Astrocyte of the cerebellum (primary cell): ENCODE data around the gene ABCC1.

Experiments used
- DNase-seq: peaks from one replicate; pipeline ENCODE4 v3.0.0-alpha.2; 2011; ENCODE audit warnings: low read depth
- H3K4me3 ChIP-seq: 2 replicates; pipeline ENCODE4 v1.5.1; 2011; ENCODE audit warnings: mild to moderate bottlenecking, low read depth, low read length, moderate library complexity
- in situ Hi-C: cut with HindIII; loops from 2 replicates; pipeline ENCODE4 v1.10.0; 2017; ENCODE audit warnings: low sequenced_read_pairs
- TF ChIP-seq, protein P1 (sequence below): IDR thresholded peaks from 2 replicates; pipeline ENCODE4 v1.5.1; 2012; ENCODE audit warnings: low read length, low read depth, moderate library complexity, mild to moderate bottlenecking; ENCODE audit errors: missing control alignments

ABCC1 gene

DNA sequence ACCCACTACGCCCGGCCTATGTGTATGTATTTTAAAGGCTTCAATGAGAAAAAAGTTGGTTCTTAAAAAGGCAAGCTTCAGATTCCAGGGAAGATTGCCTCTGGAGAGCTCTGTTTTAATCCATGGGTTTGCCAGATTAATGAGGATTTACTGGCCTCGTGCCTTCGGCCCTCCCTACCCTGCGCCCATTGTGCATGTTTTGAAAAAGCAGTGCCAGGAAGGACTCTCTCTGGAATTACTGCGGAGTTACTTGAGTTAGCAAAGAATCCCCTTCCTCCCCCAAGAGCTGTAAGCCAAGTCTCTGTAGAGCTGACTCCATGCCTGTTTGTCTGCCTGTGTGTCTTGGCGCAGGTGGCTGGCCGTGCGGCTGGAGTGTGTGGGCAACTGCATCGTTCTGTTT is 175.0 kb downstream of the ABCC1 start:
- TF ChIP-seq, protein P1, sequence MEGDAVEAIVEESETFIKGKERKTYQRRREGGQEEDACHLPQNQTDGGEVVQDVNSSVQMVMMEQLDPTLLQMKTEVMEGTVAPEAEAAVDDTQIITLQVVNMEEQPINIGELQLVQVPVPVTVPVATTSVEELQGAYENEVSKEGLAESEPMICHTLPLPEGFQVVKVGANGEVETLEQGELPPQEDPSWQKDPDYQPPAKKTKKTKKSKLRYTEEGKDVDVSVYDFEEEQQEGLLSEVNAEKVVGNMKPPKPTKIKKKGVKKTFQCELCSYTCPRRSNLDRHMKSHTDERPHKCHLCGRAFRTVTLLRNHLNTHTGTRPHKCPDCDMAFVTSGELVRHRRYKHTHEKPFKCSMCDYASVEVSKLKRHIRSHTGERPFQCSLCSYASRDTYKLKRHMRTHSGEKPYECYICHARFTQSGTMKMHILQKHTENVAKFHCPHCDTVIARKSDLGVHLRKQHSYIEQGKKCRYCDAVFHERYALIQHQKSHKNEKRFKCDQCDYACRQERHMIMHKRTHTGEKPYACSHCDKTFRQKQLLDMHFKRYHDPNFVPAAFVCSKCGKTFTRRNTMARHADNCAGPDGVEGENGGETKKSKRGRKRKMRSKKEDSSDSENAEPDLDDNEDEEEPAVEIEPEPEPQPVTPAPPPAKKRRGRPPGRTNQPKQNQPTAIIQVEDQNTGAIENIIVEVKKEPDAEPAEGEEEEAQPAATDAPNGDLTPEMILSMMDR: no peak
- in situ Hi-C loops: loop anchor here (5.0 kb wide), 1 partner anchor 92 kb away; no protein-coding TSS in a partner anchor
- no peak overlapping the region for H3K4me3 ChIP-seq
- no peak for DNase-seq

GRCh38 chr16:16124974-16125373 is 175.6 kb downstream of the ABCC1 start:
- in situ Hi-C loops: loop anchor here (5.0 kb wide), 1 partner anchor 93 kb away; no protein-coding TSS in a partner anchor
- TF ChIP-seq, protein P1: no peak
- no peak overlapping the region for H3K4me3 ChIP-seq
- DNase-seq: no peak

GRCh38 chr16:16126896-16127295 is 177.5 kb downstream of the ABCC1 start:
- in situ Hi-C loops: no loop called here
- TF ChIP-seq, protein P1: no peak
- no peak overlapping the region for H3K4me3 ChIP-seq
- DNase-seq: no peak

DNA sequence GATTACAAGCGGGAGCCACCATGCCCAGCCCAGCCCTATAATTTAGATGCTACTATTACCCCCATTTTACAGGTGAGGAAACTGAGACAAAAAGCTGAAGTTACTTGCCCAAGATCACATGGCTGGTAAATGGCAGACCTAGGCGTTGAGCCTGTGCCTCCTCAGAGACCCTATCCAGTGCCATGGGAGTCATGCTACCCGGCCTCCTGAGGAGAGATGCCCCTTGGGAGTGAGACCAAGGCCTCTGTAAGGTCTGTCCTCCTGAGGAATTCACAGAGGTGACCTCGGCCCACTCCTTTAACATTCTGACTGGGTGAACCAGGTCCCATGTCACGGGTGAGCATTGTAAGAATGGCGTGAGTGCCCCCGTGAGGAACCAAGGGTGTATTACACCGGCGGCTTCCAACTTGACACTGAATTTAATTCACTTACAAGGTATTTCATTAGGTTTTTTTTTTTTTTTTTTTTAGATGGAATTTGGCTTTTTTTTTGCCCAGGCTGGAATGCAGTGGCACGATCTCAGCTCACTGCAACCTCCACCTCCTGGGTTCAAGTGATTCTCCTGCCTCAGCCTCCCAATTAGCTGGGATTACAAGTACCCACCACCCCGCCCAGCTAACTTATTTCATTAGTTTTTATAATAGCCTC is 178.2 kb downstream of the ABCC1 start:
- no peak overlapping the region for H3K4me3 ChIP-seq
- DNase-seq: peak; percentile 56
- TF ChIP-seq, protein P1: peak; percentile 85
- in situ Hi-C loops: no loop called here

- H3K4me3 ChIP-seq: no peak overlapping the region
- TF ChIP-seq, protein P1: no peak
- in situ Hi-C loops: no loop called here
- DNase-seq: no peak
Measured at GRCh38 chr16:16131204-16131603, 181.8 kb downstream of the ABCC1 start.

DNA sequence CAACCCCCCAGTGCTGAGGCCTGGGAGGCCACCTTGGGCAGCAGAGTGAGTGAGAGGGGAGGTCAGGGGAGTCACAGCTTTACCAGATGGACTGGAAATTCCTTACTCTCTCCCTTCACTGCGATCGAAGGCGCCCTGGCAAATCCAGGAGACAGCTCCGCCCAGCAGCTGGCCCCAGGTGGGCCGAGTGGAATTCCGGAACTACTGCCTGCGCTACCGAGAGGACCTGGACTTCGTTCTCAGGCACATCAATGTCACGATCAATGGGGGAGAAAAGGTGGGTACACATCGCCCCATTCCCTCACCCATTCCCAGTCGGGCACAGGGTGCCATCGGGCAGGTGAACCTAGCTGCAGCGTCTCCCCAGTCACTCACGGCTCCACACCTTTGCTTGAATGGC is 182.2 kb downstream of the ABCC1 start:
- no peak for DNase-seq
- TF ChIP-seq, protein P1: no peak
- H3K4me3 ChIP-seq: no peak overlapping the region
- in situ Hi-C loops: no loop called here
